ENCODE measurements around the gene REPS1.

The REPS1 gene

GRCh38 chr6:138909975-138910374 lies 78.1 kb downstream of the REPS1 start:
- DNase-seq (ENCODE audit: low read depth) = no peak
- no peak for TF ChIP-seq CTCF (IDR thresholded peaks at IDR 0.05; ENCODE audit: low read length, missing control alignments)
- H3K4me3 ChIP-seq (replicated peaks; ENCODE audit: low read depth, low read length) = no peak overlapping the region

GRCh38 chr6:138909511-138909910 lies 78.5 kb downstream of the REPS1 start:
- no peak overlapping the region for H3K4me3 ChIP-seq (replicated peaks; ENCODE audit: low read depth, low read length)
- TF ChIP-seq CTCF (IDR thresholded peaks at IDR 0.05; ENCODE audit: low read length, missing control alignments) = no peak
- no peak for DNase-seq (ENCODE audit: low read depth)

GRCh38 chr6:138907167-138907566 lies 80.9 kb downstream of the REPS1 start:
- no peak for DNase-seq (ENCODE audit: low read depth)
- no peak for TF ChIP-seq CTCF (IDR thresholded peaks at IDR 0.05; ENCODE audit: low read length, missing control alignments)
- no peak overlapping the region for H3K4me3 ChIP-seq (replicated peaks; ENCODE audit: low read depth, low read length)

GRCh38 chr6:138897031-138897430 lies 91.0 kb downstream of the REPS1 start:
- H3K4me3 ChIP-seq (replicated peaks; ENCODE audit: low read depth, low read length) = no peak overlapping the region
- DNase-seq (ENCODE audit: low read depth) = no peak
- TF ChIP-seq CTCF (IDR thresholded peaks at IDR 0.05; ENCODE audit: low read length, missing control alignments) = no peak

- TF ChIP-seq CTCF (IDR thresholded peaks at IDR 0.05; ENCODE audit: low read length, missing control alignments) = no peak
- no peak overlapping the region for H3K4me3 ChIP-seq (replicated peaks; ENCODE audit: low read depth, low read length)
- DNase-seq (ENCODE audit: low read depth) = no peak
These were observed 91.8 kb downstream of the REPS1 start for GRCh38 chr6:138896104-138896756.

- H3K4me3 ChIP-seq (replicated peaks; ENCODE audit: low read depth, low read length) = no peak overlapping the region
- no peak for TF ChIP-seq CTCF (IDR thresholded peaks at IDR 0.05; ENCODE audit: low read length, missing control alignments)
- no peak for DNase-seq (ENCODE audit: low read depth)
These were observed 96.6 kb downstream of the REPS1 start for GRCh38 chr6:138891255-138891986.
